DOHH2 (cell line): Measurements from ENCODE around the gene PXK.
A peak's percentile ranks its signal among the peaks of the same experiment; 100 is the strongest.
"Not testable (repeated sequence)": the region's sequence is repeated elsewhere in the genome, so short reads cannot be mapped to it uniquely, and the experiment has no call there.

ENCODE experiments used
- H3F3A ChIP-seq: fragments of 200-600 bp; sonication (generic), shearing (Covaris generic); 2 replicates; pipeline ENCODE4 v1.6.0; 2016; ENCODE audit warnings: antibody characterized with exemption, mild to moderate bottlenecking; ENCODE audit not compliant: control insufficient read depth, insufficient read depth
- H3K27ac ChIP-seq: fragments of 200-600 bp; sonication (generic); 2 replicates; pipeline ENCODE4 v1.5.1; 2014; ENCODE audit warnings: low read depth, mild to moderate bottlenecking, low read length, moderate library complexity
- H3K27me3 ChIP-seq: fragments of 200-600 bp; sonication (generic); 2 replicates; pipeline ENCODE4 v1.6.1; 2014; ENCODE audit warnings: mild to moderate bottlenecking, low read length, mixed read lengths; ENCODE audit not compliant: control insufficient read depth
- H3K36me3 ChIP-seq: fragments of 200-600 bp; sonication (generic); 2 replicates; pipeline ENCODE4 v1.6.1; 2014; ENCODE audit warnings: mild to moderate bottlenecking, low read length, moderate library complexity, mixed read lengths; ENCODE audit not compliant: control insufficient read depth
- H3K4me1 ChIP-seq: fragments of 200-600 bp; sonication (generic); 2 replicates; pipeline ENCODE4 v1.6.1; 2014; ENCODE audit warnings: mild to moderate bottlenecking, low read length, mixed read lengths; ENCODE audit not compliant: control insufficient read depth
- H3K4me2 ChIP-seq: fragments of 200-600 bp; sonication (generic); 2 replicates; pipeline ENCODE4 v1.6.0; 2014; ENCODE audit warnings: mild to moderate bottlenecking, low read length, moderate library complexity
- H3K4me3 ChIP-seq: fragments of 200-600 bp; sonication (generic); 2 replicates; pipeline ENCODE4 v1.5.1; 2014; ENCODE audit warnings: mild to moderate bottlenecking, low read length, mixed read lengths
- H3K79me2 ChIP-seq: fragments of 200-600 bp; sonication (generic); 2 replicates; pipeline ENCODE4 v1.6.1; 2014; ENCODE audit warnings: mild to moderate bottlenecking, low read length, mixed read lengths; ENCODE audit not compliant: control insufficient read depth
- H3K9me2 ChIP-seq: fragments of 200-600 bp; sonication (generic); replicated peaks from 2 replicates; pipeline ENCODE4 v1.6.1; 2014; ENCODE audit warnings: mild to moderate bottlenecking, low read length, mixed read lengths; ENCODE audit not compliant: control insufficient read depth
- H3K9me3 ChIP-seq: fragments of 200-600 bp; sonication (generic); 2 replicates; pipeline ENCODE4 v1.6.1; 2014; ENCODE audit warnings: antibody characterized with exemption, low read length, mixed read lengths; ENCODE audit not compliant: control insufficient read depth, insufficient read depth
- H4K20me1 ChIP-seq: fragments of 200-600 bp; sonication (generic); 2 replicates; pipeline ENCODE4 v1.6.0; 2014; ENCODE audit warnings: low read depth, mild to moderate bottlenecking, antibody characterized with exemption, low read length, moderate library complexity; ENCODE audit not compliant: control insufficient read depth, insufficient read depth
- EZH2phosphoT487 ChIP-seq: fragments of 200-600 bp; sonication (generic); IDR thresholded peaks from 2 replicates; pipeline ENCODE4 v1.6.1; 2017; ENCODE audit warnings: borderline replicate concordance, mild to moderate bottlenecking, antibody characterized with exemption, low read length, moderate library complexity, mixed read lengths
- TF ChIP-seq, protein P1 (sequence below): fragments of 200-600 bp; sonication (generic); IDR thresholded peaks from one replicate; pipeline ENCODE4 v1.5.1; 2014; ENCODE audit warnings: antibody characterized with exemption, mild to moderate bottlenecking, low read depth, low read length; ENCODE audit not compliant: poor library complexity, severe bottlenecking

PXK gene

DNA sequence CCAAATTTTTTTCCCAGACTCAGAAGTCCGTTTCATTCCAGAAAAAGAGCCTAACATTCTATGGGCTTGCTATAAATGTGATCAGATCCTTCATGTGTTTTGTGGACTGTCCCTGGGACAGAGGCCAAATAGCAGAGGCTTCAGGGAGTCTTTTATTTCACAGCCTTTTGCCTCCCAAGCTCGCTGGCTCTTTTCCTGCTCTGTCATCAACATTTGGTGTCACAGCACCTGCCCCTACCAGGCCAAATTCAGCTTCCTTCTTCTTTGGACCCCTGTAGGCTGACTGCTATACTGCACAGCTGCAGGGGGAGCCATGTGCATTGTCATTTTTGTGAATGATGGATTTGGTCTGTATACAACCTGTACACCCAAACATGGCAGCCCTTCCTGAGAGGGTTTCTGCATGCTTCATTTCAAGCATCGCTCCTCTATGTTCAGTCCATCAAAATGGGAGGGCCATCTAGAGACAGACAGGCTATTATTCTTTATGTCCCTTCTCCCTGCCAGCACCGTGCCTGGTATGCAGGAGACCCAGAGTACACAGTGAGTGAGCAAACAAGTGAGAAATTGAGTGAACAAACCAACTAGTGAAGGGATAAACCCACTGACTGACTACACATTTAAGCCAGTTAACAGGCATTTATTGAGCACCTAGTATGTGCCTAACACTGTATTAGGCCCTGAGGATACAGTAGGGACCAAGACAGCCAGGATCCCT is 44.5 kb upstream of the PXK start:
- H3K36me3 ChIP-seq, result 0 out of 2 replicates have a peak, but pooled peaks cover 3% of the 10 kb centered on the region

DNA sequence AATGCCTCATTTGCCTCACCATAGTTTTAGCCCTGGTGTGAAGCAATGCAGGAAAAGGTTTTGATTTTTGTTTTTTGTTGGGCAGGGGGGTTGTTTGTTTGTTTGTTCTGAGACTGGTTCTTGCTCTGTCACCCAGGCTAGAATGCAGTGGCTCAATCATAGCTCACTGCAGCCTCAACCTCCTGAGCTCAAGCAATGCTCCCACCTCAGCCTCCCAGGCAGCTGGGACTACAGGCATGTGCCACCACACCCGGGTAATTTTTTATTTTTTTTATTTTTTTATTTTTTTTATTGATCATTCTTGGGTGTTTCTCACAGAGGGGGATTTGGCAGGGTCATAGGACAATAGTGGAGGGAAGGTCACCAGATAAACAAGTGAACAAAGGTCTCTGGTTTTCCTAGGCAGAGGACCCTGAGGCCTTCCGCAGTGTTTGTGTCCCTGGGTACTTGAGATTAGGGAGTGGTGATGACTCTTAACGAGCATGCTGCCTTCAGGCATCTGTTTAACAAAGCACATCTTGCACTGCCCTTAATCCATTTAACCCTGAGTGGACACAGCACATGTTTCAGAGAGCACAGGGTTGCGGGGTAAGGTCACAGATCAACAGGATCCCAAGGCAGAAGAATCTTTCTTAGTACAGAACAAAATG is 43.6 kb upstream of the PXK start:
- H3K36me3 ChIP-seq, H3K4me3 ChIP-seq, H4K20me1 ChIP-seq: not testable (repeated sequence)

More for the DNA sequence above, 44.5 kb upstream of the PXK start:
- Histone ChIP-seq H4K20me1 (no peaks in the 10 kb centered on the region), H3K27ac (no peak overlapping the region), H3K4me3 (no peak overlapping the region), H3F3A (no peaks in the 10 kb centered on the region), H3K9me2 (no peaks in the 10 kb centered on the region), H3K9me3 (no peaks in the 10 kb centered on the region), H3K27me3 (no peaks in the 10 kb centered on the region), H3K4me1 (peaks cover 9% of the 10 kb centered on the region), H3K79me2 (no peaks in the 10 kb centered on the region), H3K4me2 (no peak overlapping the region)
- TF ChIP-seq EZH2phosphoT487, result no peak
- TF ChIP-seq, protein P1, sequence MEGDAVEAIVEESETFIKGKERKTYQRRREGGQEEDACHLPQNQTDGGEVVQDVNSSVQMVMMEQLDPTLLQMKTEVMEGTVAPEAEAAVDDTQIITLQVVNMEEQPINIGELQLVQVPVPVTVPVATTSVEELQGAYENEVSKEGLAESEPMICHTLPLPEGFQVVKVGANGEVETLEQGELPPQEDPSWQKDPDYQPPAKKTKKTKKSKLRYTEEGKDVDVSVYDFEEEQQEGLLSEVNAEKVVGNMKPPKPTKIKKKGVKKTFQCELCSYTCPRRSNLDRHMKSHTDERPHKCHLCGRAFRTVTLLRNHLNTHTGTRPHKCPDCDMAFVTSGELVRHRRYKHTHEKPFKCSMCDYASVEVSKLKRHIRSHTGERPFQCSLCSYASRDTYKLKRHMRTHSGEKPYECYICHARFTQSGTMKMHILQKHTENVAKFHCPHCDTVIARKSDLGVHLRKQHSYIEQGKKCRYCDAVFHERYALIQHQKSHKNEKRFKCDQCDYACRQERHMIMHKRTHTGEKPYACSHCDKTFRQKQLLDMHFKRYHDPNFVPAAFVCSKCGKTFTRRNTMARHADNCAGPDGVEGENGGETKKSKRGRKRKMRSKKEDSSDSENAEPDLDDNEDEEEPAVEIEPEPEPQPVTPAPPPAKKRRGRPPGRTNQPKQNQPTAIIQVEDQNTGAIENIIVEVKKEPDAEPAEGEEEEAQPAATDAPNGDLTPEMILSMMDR, result peak; percentile 26

DNA sequence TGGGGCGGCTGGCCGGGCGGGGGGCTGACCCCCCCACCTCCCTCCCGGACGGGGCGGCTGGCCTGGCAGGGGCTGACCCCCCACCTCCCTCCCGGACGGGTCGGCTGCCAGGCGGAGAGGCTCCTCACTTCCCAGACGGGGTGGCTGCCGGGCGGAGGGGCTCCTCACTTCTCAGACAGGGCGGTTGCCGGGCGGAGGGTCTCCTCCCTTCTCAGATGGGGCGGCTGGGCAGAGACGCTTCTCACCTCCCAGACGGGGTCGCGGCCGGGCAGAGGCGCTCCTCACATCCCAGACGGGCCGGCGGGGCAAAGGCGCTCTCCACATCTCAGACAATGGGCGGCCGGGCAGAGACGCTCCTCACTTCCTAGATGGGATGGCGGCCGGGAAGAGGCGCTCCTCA is 42.2 kb upstream of the PXK start:
- H3K36me3 ChIP-seq, H3K9me2 ChIP-seq, H3K4me3 ChIP-seq, H3F3A ChIP-seq, H3K9me3 ChIP-seq, H3K27me3 ChIP-seq, H3K4me1 ChIP-seq, H3K4me2 ChIP-seq, H3K79me2 ChIP-seq, H3K27ac ChIP-seq, H4K20me1 ChIP-seq: not testable (repeated sequence)

More for the DNA sequence above, 43.6 kb upstream of the PXK start:
- H3K4me2 ChIP-seq, H3K9me2 ChIP-seq, H3K27me3 ChIP-seq, H3K27ac ChIP-seq, H3F3A ChIP-seq, H3K9me3 ChIP-seq, H3K79me2 ChIP-seq, H3K4me1 ChIP-seq: not testable (repeated sequence)

DNA sequence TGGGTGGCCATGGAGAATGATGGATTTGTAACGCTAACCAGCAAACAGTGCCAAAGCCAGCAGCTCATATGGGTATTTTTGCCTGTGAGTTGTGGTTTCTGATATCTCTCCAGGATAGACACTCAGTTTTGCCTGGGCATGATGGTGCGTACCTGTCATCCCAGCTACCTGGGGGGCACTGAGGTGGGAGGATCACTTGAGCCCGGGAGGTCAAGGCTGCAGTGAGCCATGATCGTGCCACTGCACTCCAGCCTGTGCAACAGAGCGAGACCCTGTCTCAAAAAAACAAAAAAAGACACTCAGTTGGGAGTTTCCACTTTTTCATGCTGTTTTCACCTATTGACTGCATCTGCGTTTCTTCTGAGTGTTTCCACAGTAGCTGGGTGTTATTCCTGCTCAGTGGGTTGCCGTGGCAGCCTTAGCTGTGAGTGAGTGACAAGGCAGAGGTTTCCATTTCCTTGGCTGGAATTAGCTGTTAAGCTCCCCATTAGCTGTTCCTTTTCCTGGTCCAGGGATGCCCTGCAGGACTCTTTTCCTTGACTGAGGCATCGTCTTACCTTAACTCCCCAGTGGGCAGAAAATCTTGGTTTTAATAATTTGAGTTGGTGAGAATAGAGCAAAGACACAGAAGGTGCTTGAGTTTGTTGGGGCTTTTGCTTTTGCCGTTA is 40.9 kb upstream of the PXK start:
- H3K36me3 ChIP-seq, result no peaks in the 10 kb centered on the region
- TF ChIP-seq EZH2phosphoT487, result no peak
- TF ChIP-seq, protein P1, result no peak
- H3K27ac ChIP-seq, result no peak overlapping the region
- no peaks in the 10 kb centered on the region for H3F3A ChIP-seq
- H3K9me3 ChIP-seq, result no peaks in the 10 kb centered on the region
- H3K79me2 ChIP-seq, result no peaks in the 10 kb centered on the region
- H3K4me3 ChIP-seq, result no peak overlapping the region
- H4K20me1 ChIP-seq, result no peaks in the 10 kb centered on the region
- no peak overlapping the region for H3K4me2 ChIP-seq
- H3K27me3 ChIP-seq, result no peaks in the 10 kb centered on the region
- peaks cover 4% of the 10 kb centered on the region; the same call in 1 of the 2 replicates for H3K4me1 ChIP-seq
- no peaks in the 10 kb centered on the region for H3K9me2 ChIP-seq
